HS-5 (cell line): ENCODE results near the gene CD44.
"Not testable (repeated sequence)": the region's sequence is repeated elsewhere in the genome, so short reads cannot be mapped to it uniquely, and the experiment has no call there.

Experiments used
- DNase-seq: peaks from one replicate; pipeline ENCODE4 v3.0.0-alpha.2; 2012; ENCODE audit warnings: low read depth

Gene CD44

GRCh38 chr11:35214226-35214770 is 75.3 kb downstream of the CD44 start:
- DNase-seq: peak; percentile 38

- DNase-seq: peak; percentile 97
These were observed 75.8 kb downstream of the CD44 start for GRCh38 chr11:35214792-35215193.

GRCh38 chr11:35215945-35216344 is 77.0 kb downstream of the CD44 start:
- no peak for DNase-seq

- DNase-seq: no peak
These were observed 78.1 kb downstream of the CD44 start for GRCh38 chr11:35216962-35217678.

- no peak for DNase-seq
These were observed 80.0 kb downstream of the CD44 start for GRCh38 chr11:35218956-35219355.

GRCh38 chr11:35223371-35223796 is 84.4 kb downstream of the CD44 start:
- no peak for DNase-seq

GRCh38 chr11:35223991-35224390 is 85.0 kb downstream of the CD44 start:
- DNase-seq: no peak

GRCh38 chr11:35225946-35226520 is 87.1 kb downstream of the CD44 start:
- DNase-seq: no peak

GRCh38 chr11:35226756-35227155 is 87.8 kb downstream of the CD44 start:
- not testable (repeated sequence) for DNase-seq

- DNase-seq: no peak
These were observed 88.8 kb downstream of the CD44 start for GRCh38 chr11:35227576-35228327.

GRCh38 chr11:35228328-35228725 is 89.4 kb downstream of the CD44 start:
- DNase-seq: no peak

GRCh38 chr11:35230388-35230787 is 91.4 kb downstream of the CD44 start:
- DNase-seq: no peak

- no peak for DNase-seq
These were observed 92.3 kb downstream of the CD44 start for GRCh38 chr11:35231076-35231860.

- no peak for DNase-seq
These were observed 93.9 kb downstream of the CD44 start for GRCh38 chr11:35232891-35233330.

GRCh38 chr11:35233518-35233917 is 94.5 kb downstream of the CD44 start:
- DNase-seq: no peak

GRCh38 chr11:35234460-35235156 is 95.6 kb downstream of the CD44 start:
- DNase-seq: no peak

- no peak for DNase-seq
These were observed 96.1 kb downstream of the CD44 start for GRCh38 chr11:35235157-35235468.

GRCh38 chr11:35235498-35235897 is 96.5 kb downstream of the CD44 start:
- no peak for DNase-seq

- no peak for DNase-seq
These were observed 97.1 kb downstream of the CD44 start for GRCh38 chr11:35235936-35236666.

GRCh38 chr11:35236667-35237003 is 97.7 kb downstream of the CD44 start:
- no peak for DNase-seq

GRCh38 chr11:35237351-35237750 is 98.4 kb downstream of the CD44 start:
- no peak for DNase-seq
